Measurements from ENCODE around the gene SAMD4A. TPM values are rescaled to one million over a fixed set of nuclear protein-coding genes. Genes with fewer than 3 reads are reported as not detected.

The SAMD4A gene
- total and polyA plus RNA-seq, 2 of the 4 experiments (the other 2 are of a cell fraction): 22.9 to 38.2 TPM

GRCh38 chr14:54654605-54655004, 87.7 kb downstream of the SAMD4A start:
- TF ChIP-seq MAFK (IDR thresholded peaks at IDR 0.05; ENCODE audit: low read depth, low read length) (peak; percentile 49), MAZ (IDR thresholded peaks at IDR 0.05; ENCODE audit: borderline replicate concordance, low read depth, low read length) (no peak), SMC3 (IDR thresholded peaks at IDR 0.05; ENCODE audit: low read depth, low read length) (no peak), NFE2L2 (IDR thresholded peaks at IDR 0.05; ENCODE audit: low read depth, low read length) (no peak), CEBPB (IDR thresholded peaks at IDR 0.05; ENCODE audit: low read depth, low read length) (peak; percentile 52; the same call in 1 of the 2 replicates)
- peak overlapping the region in 1 of 2 experiments; percentile 59; a peak in 3 of 4 replicates for H4K8ac ChIP-seq (ENCODE audit: low read depth in 2 of 2, low read length in 2 of 2)
- peaks cover 34% of the 10 kb centered on the region for H3K4me1 ChIP-seq (ENCODE audit: control insufficient read depth, insufficient read depth, low read length)
- dilution Hi-C loops (cut with HindIII; ENCODE audit: low sequenced_read_pairs, unreplicated experiment) (no loop called here), intact Hi-C loops (cut with micrococcal nuclease) (no loop called here), in situ Hi-C loops (cut with MboI; ENCODE audit: low sequenced_read_pairs) (no loop called here)
- no peaks in the 10 kb centered on the region for H3K27me3 ChIP-seq (ENCODE audit: control insufficient read depth, insufficient read depth, low read length)
- no peak overlapping the region for H3K4me2 ChIP-seq (ENCODE audit: low read depth, low read length)
- H4K5ac ChIP-seq (ENCODE audit: low read depth, low read length): no peak overlapping the region
- H2AFZ ChIP-seq (replicated peaks; ENCODE audit: low read length, poor library complexity): no peak overlapping the region
- DNase-seq (no peak), ATAC-seq (ENCODE audit: low read depth) (no peak)
- peak overlapping the region; percentile 63; the same call in 1 of the 2 replicates for H2BK20ac ChIP-seq (ENCODE audit: low read depth, low read length)
- no TSS peak for BruUV-seq (replicated peaks)
- H4K91ac ChIP-seq (ENCODE audit: insufficient read depth, low read depth, low read length): no peak overlapping the region
- H3K14ac ChIP-seq (replicated peaks; ENCODE audit: low read depth, low read length): peak overlapping the region; percentile 81
- peaks cover 46% of the 10 kb centered on the region for H3K9me1 ChIP-seq (ENCODE audit: insufficient read depth, low read length)
- H3K9me3 ChIP-seq (ENCODE audit: control insufficient read depth, insufficient read depth, low read length): no peaks in the 10 kb centered on the region
- ChIA-PET POLR2A (ENCODE audit: unreplicated experiment) (interaction anchor here (0.6 to 1.0 kb wide), 2 partner anchors 88 to 258 kb away, joined by 3 to 4 read pairs; partner anchors contain the start of genes CDKN3 and SAMD4A), CTCF (interaction anchor here (0.5 to 0.7 kb wide), 3 partner anchors 47 to 344 kb away, joined by 3 to 7 read pairs (median 5); no protein-coding TSS in a partner anchor)
- H2AK5ac ChIP-seq (ENCODE audit: low read depth, low read length): peak overlapping the region; percentile 73; the same call in 1 of the 2 replicates
- peak overlapping the region; percentile 75 for H3K4ac ChIP-seq (ENCODE audit: low read depth, low read length)
- H2BK120ac ChIP-seq (ENCODE audit: low read depth, low read length): peak overlapping the region; percentile 66; the same call in 1 of the 2 replicates
- H3K27ac ChIP-seq (ENCODE audit: insufficient read depth, low read length): no peak overlapping the region
- H3K4me3 ChIP-seq (ENCODE audit: insufficient read depth, low read depth, low read length): no peak overlapping the region
- H3K79me1 ChIP-seq (ENCODE audit: low read depth in 1 of 2, low read length in 2 of 2): peaks cover 42 to 80% of the 10 kb centered on the region in 2 experiments
- H4K20me1 ChIP-seq (ENCODE audit: insufficient read depth, low read length): peaks cover 54% of the 10 kb centered on the region
- H3K23ac ChIP-seq (ENCODE audit: low read depth, low read length): peak overlapping the region; percentile 84
- H2AK9ac ChIP-seq (replicated peaks; ENCODE audit: low read depth, low read length, poor library complexity): no peak overlapping the region
- no peak overlapping the region for H3K9ac ChIP-seq (ENCODE audit: low read depth, low read length)
- peak overlapping the region; percentile 2; the same call in 2 of the 3 replicates for H2BK15ac ChIP-seq (ENCODE audit: low read depth, low read length)
- H2BK5ac ChIP-seq (ENCODE audit: low read depth, low read length, poor library complexity, severe bottlenecking): peak overlapping the region; percentile 81
- 0 out of 2 replicates have a peak, but pooled peaks cover 2% of the 10 kb centered on the region for H3K36me3 ChIP-seq (ENCODE audit: control insufficient read depth, insufficient read depth, low read length)
- 0 out of 2 replicates have a peak overlapping the region, but pooled peaks have one; percentile 45 for H3K18ac ChIP-seq (ENCODE audit: low read depth, low read length)
- no CpG with 5 or more reads among the region's 2 CpGs for WGBS, 2 experiments (ENCODE audit: extremely low coverage in 2 of 2, insufficient read length in 1 of 2)
- no peak overlapping the region for H3K56ac ChIP-seq (ENCODE audit: extremely low read depth, insufficient read depth, low read length)
